Endothelial cell of umbilical vein (primary cell): ENCODE data around the gene GTF2A2.

ENCODE experiments used
- EZH2 ChIP-seq: IDR thresholded peaks from 2 replicates; pipeline ENCODE4 v1.6.1; 2012; ENCODE audit warnings: borderline replicate concordance, low read depth, mild to moderate bottlenecking, moderate library complexity, low read length, inconsistent platforms; ENCODE audit not compliant: severe bottlenecking
- FOS ChIP-seq: IDR thresholded peaks from 2 replicates; pipeline ENCODE4 v1.6.1; 2011; ENCODE audit warnings: mild to moderate bottlenecking, low read length, moderate library complexity, borderline replicate concordance; ENCODE audit not compliant: insufficient read depth
- TF ChIP-seq, protein P1 (sequence below), 2 donors: IDR thresholded peaks; 1 replicate in 1 of 2; 2 replicates in 1 of 2; pipeline ENCODE4 v1.5.1; 2011; ENCODE audit warnings: low read length in 2 of 2, mild to moderate bottlenecking in 2 of 2, moderate library complexity in 2 of 2, control low read depth in 1 of 2, inconsistent platforms in 1 of 2, low read depth in 1 of 2; ENCODE audit not compliant: insufficient read depth in 1 of 2; ENCODE audit errors: extremely low read depth in 1 of 2

GRCh38 chr15:59678620-59679019 lies 21.3 kb upstream of the GTF2A2 start:
- TF ChIP-seq EZH2 (no peak), FOS (peak; percentile 42)
- TF ChIP-seq, protein P1, sequence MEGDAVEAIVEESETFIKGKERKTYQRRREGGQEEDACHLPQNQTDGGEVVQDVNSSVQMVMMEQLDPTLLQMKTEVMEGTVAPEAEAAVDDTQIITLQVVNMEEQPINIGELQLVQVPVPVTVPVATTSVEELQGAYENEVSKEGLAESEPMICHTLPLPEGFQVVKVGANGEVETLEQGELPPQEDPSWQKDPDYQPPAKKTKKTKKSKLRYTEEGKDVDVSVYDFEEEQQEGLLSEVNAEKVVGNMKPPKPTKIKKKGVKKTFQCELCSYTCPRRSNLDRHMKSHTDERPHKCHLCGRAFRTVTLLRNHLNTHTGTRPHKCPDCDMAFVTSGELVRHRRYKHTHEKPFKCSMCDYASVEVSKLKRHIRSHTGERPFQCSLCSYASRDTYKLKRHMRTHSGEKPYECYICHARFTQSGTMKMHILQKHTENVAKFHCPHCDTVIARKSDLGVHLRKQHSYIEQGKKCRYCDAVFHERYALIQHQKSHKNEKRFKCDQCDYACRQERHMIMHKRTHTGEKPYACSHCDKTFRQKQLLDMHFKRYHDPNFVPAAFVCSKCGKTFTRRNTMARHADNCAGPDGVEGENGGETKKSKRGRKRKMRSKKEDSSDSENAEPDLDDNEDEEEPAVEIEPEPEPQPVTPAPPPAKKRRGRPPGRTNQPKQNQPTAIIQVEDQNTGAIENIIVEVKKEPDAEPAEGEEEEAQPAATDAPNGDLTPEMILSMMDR (IDR thresholded peaks at IDR 0.05; ENCODE audit: extremely low read depth in 1 of 2, insufficient read depth in 1 of 2, low read depth in 1 of 2, low read length in 2 of 2): no peak
